GM12874 (cell line): ENCODE measurements around the gene CCDC15.

Experiments used
- TF ChIP-seq, protein P1 (sequence below): IDR thresholded peaks from 2 replicates; pipeline ENCODE4 v1.5.1; 2011; ENCODE audit warnings: low read depth, mild to moderate bottlenecking, control low read depth, low read length, moderate library complexity; ENCODE audit not compliant: insufficient read depth

CCDC15 gene

DNA sequence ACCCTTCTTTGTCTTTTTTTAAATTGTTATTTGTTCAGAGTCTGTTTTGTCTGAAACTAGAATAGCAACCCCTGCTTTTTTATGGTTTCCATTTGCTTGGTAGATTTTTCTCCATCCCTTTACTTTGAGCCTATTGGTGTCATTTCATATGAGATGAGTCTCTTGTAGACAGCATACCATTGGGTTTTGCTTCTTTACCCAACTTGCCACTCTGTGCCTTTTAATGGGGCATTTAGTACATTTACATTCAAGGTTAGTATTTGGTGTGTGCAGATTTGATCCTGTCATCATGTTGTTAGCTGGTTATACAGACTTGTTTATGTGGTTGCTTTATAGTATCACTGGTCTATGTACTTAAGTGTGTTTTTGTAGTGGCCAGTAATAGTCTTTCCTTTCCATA is 28.0 kb downstream of the CCDC15 start:
- TF ChIP-seq, protein P1, sequence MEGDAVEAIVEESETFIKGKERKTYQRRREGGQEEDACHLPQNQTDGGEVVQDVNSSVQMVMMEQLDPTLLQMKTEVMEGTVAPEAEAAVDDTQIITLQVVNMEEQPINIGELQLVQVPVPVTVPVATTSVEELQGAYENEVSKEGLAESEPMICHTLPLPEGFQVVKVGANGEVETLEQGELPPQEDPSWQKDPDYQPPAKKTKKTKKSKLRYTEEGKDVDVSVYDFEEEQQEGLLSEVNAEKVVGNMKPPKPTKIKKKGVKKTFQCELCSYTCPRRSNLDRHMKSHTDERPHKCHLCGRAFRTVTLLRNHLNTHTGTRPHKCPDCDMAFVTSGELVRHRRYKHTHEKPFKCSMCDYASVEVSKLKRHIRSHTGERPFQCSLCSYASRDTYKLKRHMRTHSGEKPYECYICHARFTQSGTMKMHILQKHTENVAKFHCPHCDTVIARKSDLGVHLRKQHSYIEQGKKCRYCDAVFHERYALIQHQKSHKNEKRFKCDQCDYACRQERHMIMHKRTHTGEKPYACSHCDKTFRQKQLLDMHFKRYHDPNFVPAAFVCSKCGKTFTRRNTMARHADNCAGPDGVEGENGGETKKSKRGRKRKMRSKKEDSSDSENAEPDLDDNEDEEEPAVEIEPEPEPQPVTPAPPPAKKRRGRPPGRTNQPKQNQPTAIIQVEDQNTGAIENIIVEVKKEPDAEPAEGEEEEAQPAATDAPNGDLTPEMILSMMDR = no peak

DNA sequence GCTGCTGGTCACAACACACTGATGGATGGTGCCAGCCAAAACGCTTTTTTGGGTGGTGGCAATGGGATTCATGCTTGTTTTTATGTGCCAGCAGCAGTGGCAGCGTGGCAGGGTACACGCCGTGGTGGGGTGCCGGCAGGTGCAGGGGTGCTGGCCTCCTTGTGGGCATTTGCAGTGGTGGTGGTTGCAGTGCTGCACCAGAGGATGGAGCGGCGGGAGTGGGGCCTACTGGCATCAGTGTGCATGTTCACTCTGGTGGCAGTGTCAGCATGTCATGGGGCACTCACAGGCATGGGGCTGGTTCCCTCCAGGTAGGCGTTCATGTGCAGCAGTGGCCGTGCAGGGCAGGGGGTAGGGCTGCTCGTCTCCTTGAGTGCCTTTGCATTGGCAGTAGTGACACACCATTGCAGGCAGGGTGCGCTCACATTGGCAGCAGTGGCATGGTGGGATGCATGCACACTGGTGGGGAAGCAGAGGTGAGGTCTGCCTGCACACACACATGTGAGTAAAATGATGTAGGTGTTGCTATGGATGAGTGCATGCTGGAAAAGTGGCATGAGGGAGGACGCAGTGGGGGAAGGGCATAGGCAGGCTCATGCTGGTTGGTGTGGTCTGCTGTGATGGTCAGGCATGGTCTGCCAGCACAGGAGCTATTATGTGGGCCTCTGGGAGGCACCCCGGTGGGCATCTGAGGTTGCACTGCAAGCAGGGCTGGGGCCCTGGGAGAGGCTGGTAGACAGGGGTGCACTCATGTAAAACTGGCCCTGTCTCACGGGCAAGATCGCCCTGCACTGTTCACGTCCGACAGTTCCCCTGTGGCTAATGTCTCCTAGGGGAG is 29.9 kb downstream of the CCDC15 start:
- TF ChIP-seq, protein P1 = no peak

DNA sequence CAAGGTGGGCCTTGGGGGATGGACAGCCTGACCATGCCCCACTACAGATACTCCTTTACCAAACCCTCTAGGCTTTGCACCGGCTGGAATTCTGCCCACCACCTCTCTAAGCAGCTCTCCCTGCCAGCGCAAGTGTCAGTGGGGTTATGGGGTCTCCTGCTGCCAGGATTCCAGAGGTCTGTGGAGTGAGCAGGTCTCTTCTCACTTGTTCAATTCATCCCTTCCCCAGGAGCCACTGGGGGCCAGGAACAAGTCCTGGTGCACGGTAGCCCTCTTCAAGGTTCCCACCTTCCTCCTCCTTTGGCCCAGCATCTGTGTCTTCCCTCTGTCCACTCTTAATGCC is 30.5 kb downstream of the CCDC15 start:
- TF ChIP-seq, protein P1 = no peak

DNA sequence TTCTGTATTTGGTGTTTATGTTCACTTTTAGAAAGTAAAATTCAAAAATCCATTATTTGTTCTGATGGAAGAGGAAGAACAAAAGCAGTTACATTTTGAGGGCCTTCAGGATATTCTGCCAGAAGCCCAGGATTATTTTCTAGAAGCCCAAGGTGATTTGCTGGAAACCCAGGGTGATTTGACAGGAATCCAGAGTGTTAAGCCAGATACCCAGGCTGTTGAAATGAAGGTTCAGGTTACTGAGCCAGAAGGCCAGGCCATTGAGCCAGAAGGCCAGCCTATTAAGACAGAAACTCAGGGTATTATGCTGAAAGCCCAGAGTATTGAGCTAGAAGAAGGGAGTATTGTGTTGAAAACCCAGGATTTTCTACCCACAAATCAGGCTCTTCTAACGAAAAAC is 33.1 kb downstream of the CCDC15 start:
- TF ChIP-seq, protein P1 = no peak

DNA sequence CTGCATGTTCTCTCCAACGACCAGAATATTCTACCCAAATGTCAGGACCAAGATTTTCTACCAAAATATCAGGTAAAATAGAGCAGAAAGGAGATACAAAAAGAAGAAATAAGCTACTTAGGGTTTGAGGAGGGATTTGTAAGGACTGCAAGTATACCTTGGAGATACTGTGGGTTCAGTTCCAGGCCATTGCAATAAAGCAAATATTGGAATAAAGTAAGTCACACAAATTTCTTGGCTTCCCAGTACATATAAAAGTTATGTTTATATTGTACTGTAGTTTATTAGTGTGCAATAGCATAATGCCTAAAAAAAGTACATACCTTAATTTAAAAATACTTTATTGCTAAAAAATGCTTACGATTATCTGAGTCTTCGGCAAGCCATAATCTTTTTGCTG is 34.1 kb downstream of the CCDC15 start:
- TF ChIP-seq, protein P1 = no peak

DNA sequence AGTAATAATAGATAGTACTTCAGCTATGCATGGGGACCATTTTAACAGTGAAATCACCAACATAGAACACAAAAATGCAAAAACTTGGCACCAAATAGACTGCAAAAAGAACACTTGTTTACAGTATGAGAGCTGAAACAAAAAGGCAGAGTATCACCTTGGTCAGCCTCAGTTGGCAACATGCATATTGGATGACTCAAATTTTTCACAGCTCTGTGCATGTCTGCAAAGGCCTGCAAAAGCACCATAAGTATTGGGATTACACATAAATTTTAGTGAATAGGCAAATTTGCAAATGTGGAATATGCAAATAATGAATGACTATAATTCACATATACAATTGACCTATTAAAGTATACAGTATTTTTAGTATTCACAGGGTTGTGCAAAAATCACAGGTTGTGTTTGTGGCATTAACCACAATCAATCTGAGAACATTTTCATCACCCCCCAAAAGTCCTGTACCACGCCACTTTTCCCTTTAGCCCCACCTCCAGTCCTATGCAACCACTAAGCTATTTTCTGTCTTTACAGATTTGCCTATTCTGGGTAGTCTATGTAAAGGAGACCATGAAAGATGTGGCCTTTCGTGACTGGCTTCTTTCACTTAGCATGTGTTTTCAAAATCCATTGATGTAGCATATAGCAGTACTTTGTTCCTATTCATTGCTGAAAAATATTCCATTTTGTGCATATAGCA is 47.2 kb downstream of the CCDC15 start:
- TF ChIP-seq, protein P1 = no peak

DNA sequence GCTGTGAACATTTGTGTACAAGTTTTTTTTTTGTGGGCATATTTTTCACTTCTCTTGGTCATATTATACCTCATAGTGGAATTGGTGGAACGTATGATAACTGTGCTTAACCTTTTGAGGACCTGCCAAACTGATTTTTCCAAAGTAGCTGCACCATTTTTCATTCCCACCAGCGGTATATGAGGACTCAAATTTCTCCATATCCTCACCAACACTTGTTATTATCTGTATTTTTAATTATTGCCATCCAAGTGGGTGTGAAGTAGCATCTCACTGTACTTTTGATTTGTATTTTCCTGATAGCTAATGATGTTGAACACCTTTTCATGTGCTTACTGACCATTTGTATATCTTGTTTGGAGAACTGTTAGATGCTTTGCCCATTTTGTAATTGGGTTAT is 47.8 kb downstream of the CCDC15 start:
- TF ChIP-seq, protein P1 = no peak
